SHP77 treated with DMSO at 0.1 percent for 48 hours (cell line): Measurements from ENCODE around the gene PSORS1C1.
A peak's percentile ranks its signal among the peaks of the same experiment; 100 is the strongest.

ENCODE experiments used
- DNase-seq: peaks from one replicate; lab custom pipeline; 2025; lab: John Stamatoyannopoulos, UW

Gene PSORS1C1

GRCh38 chr6:31126396-31127175, 12.0 kb downstream of the PSORS1C1 start:
- no peak for DNase-seq

DNA sequence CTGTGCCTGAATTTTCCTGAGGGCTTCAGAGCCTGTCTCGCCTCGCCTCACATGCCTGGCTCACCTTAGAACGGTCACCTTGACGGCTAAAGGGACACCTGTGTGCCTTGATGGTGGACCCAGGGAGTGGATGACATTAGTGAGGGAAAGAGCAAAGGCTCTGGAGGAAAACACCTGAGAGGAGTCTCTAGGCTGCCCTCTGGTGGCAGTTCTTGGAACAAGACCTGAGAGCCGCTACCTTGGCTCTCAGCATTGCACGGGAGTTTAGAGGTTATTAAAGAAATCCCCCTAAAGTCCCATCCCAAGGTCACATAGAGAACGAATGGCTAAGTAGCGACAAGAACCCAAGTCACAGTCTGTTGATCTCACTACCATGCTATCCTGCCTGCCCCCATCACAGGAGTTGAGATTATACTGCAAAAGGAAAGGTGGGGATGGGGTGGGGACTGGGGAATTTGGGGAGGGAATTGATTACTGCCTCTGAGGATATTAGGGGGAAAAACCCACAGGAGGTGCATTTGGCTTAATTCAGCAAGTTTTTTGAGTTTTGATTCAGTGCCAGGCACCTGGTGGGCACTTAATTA, 13.6 kb downstream of the PSORS1C1 start:
- DNase-seq, result no peak

DNA sequence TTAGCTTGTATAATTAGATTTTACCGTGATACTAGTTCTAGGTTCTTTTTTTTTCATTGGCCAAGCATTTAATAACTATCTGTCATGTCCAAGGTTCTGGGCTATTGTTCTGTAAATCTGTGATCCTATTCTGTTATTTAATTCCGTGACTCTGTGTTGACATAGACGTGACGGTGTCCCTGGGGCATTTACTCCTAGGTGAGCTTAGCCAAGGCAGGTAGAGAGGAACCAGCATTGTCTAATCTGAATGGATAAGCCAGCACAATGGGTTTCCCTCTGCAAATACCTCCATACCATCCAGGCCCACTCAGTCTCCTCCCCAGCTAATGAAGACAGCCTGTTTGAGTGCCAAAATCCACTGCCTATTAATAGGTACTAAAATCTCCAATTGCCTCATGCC, 14.5 kb downstream of the PSORS1C1 start:
- DNase-seq, result no peak

- no peak for DNase-seq
These were observed 16.2 kb downstream of the PSORS1C1 start for GRCh38 chr6:31130751-31131150.

DNA sequence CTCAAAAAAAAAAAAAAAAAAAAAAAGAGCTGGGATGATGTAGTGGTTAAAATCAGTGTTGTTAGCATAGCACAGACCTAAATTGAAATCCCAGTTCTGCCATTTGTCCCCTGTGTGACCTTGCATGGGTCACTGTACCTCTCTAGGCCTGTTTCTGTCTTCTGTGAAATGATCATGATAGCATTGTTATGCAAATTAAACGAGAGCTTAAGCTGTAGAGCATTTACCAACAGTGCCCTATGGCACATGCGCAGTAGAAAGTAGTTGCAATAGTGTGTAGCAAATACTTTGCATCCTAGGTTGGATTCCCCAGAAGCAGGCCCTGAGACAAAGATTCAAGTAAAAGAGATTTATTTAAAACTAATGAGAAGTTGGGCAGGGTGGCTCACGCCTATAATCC, 17.0 kb downstream of the PSORS1C1 start:
- DNase-seq, result no peak

GRCh38 chr6:31132806-31133205, 18.2 kb downstream of the PSORS1C1 start:
- no peak for DNase-seq

DNA sequence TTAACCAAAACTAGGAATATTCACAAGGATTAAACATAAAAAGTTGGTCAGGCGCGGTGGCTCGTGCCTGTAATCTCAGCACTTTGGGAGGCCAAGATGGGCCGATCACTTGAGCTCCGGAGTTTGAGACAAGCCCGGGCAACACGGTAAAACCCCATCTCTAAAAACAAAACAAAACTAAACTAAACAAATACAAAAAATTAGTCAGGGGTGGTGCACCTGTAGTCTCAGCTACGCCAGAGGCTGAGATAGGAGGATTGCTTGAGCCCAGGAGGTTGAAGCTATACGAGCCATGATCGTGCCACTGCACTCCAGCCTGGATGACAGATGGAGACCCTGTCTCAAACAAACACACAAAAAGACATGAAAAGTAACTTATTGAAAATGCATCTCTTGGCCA, 21.1 kb downstream of the PSORS1C1 start:
- DNase-seq, result no peak

DNA sequence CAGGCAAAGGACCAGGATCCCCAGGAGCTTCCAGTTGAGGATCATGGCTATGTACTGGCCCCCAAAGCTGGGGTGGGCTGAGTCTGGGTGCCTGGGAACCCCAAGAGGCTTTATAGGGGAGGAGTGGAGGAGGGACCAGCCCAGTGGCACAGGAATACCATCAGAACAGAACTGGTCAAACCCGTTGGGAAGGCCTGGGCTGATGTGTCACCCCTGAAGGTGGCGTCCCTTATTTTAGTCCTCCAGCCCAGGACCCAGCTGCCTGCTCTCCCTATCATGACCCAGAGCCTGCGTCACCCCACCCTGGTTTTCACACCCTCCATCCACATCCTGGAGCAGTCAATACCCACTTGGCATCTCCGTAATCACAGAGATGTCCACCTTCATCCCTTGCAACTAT, 24.4 kb downstream of the PSORS1C1 start, which contains the start of gene PSORS1C2:
Gene PSORS1C2 (minus strand): TSS at position 85 of the 400 bp plus-strand sequence. CDS start 40 bp downstream, at position 45.
- no peak for DNase-seq

DNA sequence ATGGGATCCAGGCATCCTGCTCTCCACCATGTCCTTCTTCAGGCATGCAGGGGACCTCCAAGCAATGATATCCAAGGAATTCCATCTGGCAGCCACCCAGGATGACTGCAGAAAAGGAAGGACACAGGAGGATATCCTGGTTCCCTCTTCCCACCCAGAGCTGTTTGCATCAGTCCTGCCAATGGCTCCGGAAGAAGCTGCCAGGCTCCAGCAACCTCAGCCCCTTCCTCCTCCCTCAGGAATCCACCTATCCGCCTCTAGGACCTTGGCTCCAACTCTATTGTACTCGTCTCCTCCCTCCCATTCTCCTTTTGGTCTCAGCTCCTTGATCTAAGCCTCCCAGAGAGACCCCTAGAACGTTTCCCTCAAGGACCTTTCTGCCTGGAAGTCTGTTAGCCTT, 25.0 kb downstream of the PSORS1C1 start:
- no peak for DNase-seq

- DNase-seq, result no peak
These were observed 26.0 kb downstream of the PSORS1C1 start for GRCh38 chr6:31140643-31141042.

DNA sequence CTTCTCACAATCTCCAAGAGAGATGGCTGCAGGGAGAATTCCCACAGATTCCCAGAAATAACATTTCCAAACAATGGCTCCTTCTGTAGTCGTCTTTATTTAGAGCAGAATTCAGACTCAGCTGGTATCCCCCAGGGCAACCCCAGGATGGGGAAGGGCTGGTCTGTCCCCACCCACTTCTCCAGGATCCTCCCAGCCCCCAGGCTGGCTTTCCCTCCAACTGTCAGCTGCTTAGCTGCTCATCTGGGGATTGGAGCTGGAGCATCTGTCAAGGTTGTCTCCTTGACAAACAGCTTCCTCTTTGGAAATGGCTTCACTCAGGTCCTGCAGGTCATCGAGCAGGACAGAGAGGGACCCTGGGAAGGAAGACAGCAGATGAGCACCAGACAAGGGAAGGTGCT, 27.8 kb downstream of the PSORS1C1 start:
- DNase-seq, result no peak

- DNase-seq, result no peak
These were observed 28.5 kb downstream of the PSORS1C1 start for GRCh38 chr6:31143148-31143547.

DNA sequence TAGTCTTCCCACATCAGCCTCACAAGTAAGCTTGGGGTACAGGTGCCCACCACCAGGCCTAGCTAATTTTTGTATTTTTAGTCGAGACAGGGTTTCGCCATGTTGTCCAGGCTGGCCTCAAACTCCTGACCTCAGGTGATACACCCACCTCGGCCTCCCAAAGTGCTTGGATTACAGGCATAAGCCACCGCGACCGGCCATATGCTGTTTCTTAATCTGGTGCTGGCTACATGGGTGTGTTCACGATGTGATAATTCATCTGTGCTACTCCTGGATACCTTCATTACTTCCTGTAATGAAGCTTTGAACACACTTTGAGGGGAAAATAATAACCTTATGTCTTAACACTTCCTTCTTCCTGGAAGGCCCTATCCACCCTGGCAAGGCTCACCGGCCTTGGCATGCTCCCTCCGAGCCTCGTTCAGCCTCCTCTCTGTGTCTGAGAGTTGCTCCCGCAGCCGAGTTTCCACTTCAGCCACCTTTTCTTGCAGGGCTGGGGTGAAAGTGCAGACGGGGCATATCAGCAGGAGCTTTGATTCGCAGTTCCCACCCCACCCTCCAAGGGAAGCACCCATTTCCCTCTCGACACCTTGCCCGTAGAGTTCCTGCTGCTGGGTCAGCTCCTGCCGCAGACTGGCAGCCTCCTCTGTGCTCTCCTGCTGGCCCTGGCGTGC, 29.8 kb downstream of the PSORS1C1 start:
- no peak for DNase-seq

DNA sequence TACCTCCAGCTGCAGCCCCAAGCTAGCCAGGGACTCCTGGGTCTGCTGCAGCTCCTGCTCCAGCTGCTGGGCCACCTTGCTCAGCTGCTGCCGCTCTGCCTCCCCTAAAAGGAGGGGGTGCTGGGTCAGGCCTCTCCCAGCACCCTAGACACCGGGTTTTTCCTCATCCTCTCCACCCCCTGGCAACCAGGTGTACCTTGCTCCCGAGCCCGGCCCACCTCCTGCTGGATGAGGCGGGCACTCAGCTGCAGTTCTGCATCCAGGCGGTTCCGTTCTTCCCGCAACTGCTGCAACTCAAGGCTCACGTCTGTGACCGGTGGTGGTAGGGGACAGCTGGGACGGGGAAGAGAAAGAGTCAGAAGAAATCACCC, 30.4 kb downstream of the PSORS1C1 start:
- DNase-seq, result no peak

DNA sequence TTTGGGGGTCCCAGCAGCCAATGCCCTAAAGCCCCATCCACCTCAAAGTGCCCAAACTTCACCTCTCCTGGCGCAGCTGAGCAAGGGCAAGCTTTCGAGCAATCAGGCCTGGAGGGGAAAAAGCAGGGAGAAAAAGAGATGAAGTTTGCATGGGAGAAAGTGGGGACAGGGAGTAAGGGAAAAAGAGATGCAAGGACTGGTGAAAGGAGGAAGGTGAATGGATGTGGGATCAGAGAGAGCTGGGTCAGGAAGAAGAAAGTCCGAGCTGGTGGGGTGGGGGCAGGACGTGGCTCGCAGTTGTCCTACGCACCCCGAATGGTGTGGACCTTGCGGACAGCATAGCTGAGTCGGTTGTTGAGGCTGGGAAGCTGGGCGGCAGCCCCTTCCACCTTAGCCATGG, 30.8 kb downstream of the PSORS1C1 start:
- DNase-seq, result no peak

- no peak for DNase-seq
These were observed 35.3 kb downstream of the PSORS1C1 start for GRCh38 chr6:31149827-31150447.

DNA sequence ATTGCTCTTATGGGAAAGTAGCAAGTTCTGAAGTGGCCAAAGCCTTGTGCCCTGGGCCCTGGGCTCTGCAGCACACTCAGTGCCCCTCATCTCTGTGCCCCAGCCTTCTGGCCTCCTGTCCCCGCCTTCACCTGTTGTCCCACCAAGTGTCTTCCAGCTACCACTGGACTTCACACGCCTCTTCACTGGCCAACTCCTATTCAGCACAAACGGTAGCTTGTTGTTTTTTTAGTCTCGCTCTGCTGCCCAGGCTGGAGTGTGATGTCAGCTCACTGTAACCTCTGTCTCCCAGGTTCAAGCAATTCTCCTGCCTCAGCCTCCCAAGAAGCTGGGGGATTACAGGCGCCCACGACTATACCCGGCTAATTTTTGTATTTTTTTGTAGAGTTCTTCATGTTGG, 38.2 kb downstream of the PSORS1C1 start:
- DNase-seq, result no peak

- DNase-seq, result no peak
These were observed 39.8 kb downstream of the PSORS1C1 start for GRCh38 chr6:31154436-31154835.

GRCh38 chr6:31156641-31157040, 42.0 kb downstream of the PSORS1C1 start:
- no peak for DNase-seq

DNA sequence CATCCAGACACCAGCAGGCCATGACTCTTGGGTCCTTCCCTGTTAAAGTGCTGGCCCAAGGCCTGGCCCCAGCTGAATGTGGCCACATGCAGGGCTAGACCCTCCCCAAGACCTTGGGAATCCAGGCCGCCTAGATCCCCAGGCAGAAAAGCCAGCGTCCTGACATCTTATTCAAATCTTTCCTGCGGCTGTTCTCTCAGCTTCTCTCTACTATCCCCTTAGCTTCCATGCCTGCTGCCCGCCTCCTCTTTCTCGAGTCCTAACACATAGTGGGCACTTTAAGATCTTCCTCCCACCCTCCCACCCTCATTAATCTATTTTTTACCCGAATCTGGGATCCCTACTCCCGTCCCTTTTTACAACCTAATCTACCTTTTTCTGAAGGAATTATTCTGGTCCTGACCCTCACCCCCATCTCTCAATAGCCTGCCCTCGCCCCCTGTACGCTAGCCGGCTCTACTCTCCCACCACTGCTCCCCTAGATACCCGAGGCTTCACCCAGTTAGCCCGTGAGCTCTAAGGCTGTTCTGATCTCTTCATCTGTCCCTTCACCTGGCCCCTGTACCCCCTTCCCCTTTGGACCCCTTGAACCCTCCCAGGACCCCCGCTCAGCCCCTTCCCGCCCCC, 43.0 kb downstream of the PSORS1C1 start, which contains the start of gene CCHCR1:
Gene CCHCR1 (minus strand): TSS at position 290 of the 627 bp plus-strand sequence. CDS start 202 bp downstream, at position 88.
- no peak for DNase-seq

DNA sequence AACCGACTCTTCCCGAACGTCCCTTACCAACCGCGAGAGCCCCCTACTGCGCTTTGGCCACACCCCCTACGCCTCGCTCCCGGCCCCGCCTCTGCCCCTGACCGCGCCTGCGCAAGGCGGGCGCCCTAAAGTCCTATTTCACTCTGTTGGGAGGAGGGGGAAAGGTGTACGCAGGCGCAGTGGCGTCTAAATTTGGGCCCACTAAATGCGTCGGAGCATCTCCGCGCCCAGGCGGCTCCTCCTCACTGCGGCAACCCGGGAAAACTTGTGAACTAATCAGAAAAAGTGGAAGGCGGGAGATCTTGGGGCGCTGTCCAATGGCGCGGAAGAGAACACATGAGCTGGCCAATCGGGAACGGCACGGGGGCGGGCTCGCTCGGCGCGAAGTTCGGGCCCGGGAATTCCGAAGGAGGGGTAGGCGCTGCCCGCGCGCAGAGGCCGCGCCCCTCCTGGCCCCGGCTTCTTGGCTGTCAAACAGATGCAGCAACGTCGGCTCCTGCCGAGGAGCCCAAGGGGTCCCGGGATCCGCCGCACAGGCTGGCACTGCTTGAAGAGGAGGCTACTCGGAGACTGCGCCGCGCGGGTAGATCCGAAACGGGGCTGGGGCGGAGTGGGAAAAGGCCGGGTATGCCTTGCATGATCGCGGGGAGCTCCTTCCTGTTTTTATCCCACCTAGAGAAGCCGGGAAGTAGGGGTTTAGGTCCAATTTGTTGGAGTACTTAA, 43.7 kb downstream of the PSORS1C1 start, which contains the start of gene TCF19:
Gene TCF19 (plus strand): TSS at position 450 of the 723 bp plus-strand sequence. CDS start 881 bp downstream, outside the sequence.
- DNase-seq, result peak; percentile 93
